ENCODE results near the gene ITPR3. TPM values are rescaled to one million over a fixed set of nuclear protein-coding genes. Genes with fewer than 3 reads are reported as not detected.

The ITPR3 gene
- total and polyA plus RNA-seq, 2 donors (not counting 3 experiments of a cell fraction or from before 2014, with no cell fraction given): 28.8 to 52.2 TPM

DNA sequence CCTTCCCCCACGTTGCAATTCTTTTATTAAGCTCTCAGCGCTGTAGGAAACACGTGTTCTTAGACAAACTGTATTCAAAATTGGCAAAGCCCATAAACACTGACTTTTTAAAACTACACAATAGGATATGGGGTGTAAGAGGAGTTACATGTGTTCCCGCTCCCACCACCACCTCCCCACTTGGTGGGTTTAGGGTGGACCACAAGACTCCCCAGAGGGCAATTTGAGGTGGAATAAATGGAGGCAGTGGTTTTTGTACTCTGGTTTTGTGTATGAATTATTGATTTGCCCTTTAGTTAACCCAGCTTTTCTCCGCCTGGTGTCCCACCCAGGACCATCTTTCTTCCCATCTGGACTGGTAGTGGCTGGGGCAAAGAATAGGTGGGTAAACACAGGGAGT lies 86.6 kb downstream of the ITPR3 start:
- Histone ChIP-seq H3K4me3 (replicated peaks in 1 of 3; ENCODE audit: insufficient read depth in 1 of 3, low read depth in 1 of 3, low read length in 3 of 3) (no peak overlapping the region), H3K9me1 (replicated peaks; ENCODE audit: control insufficient read depth, extremely low read depth, insufficient read depth, low read length) (no peaks in the 10 kb centered on the region), H4K20me1 (replicated peaks; ENCODE audit: control insufficient read depth, extremely low read depth, insufficient read depth, low read length) (no peaks in the 10 kb centered on the region), H3K27ac (ENCODE audit: insufficient read depth, low read depth, low read length) (no peak overlapping the region), H3K27me3 (ENCODE audit: control insufficient read depth in 2 of 2, insufficient read depth in 2 of 2, low read length in 2 of 2) (no peaks in the 10 kb centered on the region), H3K79me2 (ENCODE audit: control insufficient read depth, insufficient read depth, low read length) (peaks cover 24% of the 10 kb centered on the region), H3K9ac (replicated peaks; ENCODE audit: extremely low read depth, insufficient read depth, low read length) (no peak overlapping the region), H3K4me1 (ENCODE audit: control insufficient read depth, extremely low read depth, insufficient read depth, low read length) (peaks cover 17% of the 10 kb centered on the region), H2AFZ (ENCODE audit: low read depth, low read length) (no peak overlapping the region), H3K9me3 (replicated peaks; ENCODE audit: control insufficient read depth, insufficient read depth, low read length) (no peaks in the 10 kb centered on the region), H3K4me2 (ENCODE audit: insufficient read depth, low read length) (no peak overlapping the region), H3K36me3 (ENCODE audit: control insufficient read depth in 2 of 2, extremely low read depth in 1 of 2, insufficient read depth in 2 of 2, low read length in 2 of 2) (peaks cover 4% of the 10 kb centered on the region in 2 experiments)
- BruUV-seq (replicated peaks): no TSS peak
- dilution Hi-C loops (cut with MboI; ENCODE audit: extremely low pct_ligation_motif_present, low sequenced_read_pairs) (no loop called here), intact Hi-C loops (cut with micrococcal nuclease) (no loop called here)
- TF ChIP-seq JUN (IDR thresholded peaks at IDR 0.05; ENCODE audit: borderline replicate concordance, insufficient read depth, insufficient read length, low read depth) (no peak), GATA2 (IDR thresholded peaks at IDR 0.05; ENCODE audit: insufficient read depth, insufficient read length, low read depth, low read length) (no peak), MYC (IDR thresholded peaks at IDR 0.05; ENCODE audit: low read depth, low read length) (no peak), FOS (IDR thresholded peaks at IDR 0.05; ENCODE audit: borderline replicate concordance, insufficient read depth, low read length) (no peak), POLR2A (IDR thresholded peaks at IDR 0.05; ENCODE audit: low read depth, low read length) (no peak), EZH2 (IDR thresholded peaks at IDR 0.05; ENCODE audit: borderline replicate concordance, low read depth, low read length, severe bottlenecking) (no peak), POLR2AphosphoS5 (IDR thresholded peaks at IDR 0.05; ENCODE audit: insufficient read depth, low read depth, low read length) (no peak)
- TF ChIP-seq, protein P1, sequence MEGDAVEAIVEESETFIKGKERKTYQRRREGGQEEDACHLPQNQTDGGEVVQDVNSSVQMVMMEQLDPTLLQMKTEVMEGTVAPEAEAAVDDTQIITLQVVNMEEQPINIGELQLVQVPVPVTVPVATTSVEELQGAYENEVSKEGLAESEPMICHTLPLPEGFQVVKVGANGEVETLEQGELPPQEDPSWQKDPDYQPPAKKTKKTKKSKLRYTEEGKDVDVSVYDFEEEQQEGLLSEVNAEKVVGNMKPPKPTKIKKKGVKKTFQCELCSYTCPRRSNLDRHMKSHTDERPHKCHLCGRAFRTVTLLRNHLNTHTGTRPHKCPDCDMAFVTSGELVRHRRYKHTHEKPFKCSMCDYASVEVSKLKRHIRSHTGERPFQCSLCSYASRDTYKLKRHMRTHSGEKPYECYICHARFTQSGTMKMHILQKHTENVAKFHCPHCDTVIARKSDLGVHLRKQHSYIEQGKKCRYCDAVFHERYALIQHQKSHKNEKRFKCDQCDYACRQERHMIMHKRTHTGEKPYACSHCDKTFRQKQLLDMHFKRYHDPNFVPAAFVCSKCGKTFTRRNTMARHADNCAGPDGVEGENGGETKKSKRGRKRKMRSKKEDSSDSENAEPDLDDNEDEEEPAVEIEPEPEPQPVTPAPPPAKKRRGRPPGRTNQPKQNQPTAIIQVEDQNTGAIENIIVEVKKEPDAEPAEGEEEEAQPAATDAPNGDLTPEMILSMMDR (IDR thresholded peaks at IDR 0.05; ENCODE audit: extremely low read depth in 1 of 2, insufficient read depth in 1 of 2, low read depth in 1 of 2, low read length in 2 of 2): no peak
- TF ChIP-seq, protein P2, sequence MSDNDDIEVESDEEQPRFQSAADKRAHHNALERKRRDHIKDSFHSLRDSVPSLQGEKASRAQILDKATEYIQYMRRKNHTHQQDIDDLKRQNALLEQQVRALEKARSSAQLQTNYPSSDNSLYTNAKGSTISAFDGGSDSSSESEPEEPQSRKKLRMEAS (IDR thresholded peaks at IDR 0.05; ENCODE audit: insufficient read depth, insufficient read length): no peak
- no peak for FAIRE-seq
- no peak for DNase-seq (ENCODE audit: low read depth, low spot score)
- POLR2A ChIA-PET: no interaction called here
- CTCF ChIA-PET: interaction anchor here (0.5 to 1.9 kb wide), 3 partner anchors 35 to 346 kb away, joined by 3 to 5 read pairs (median 3); no protein-coding TSS in a partner anchor

Measured in endothelial cell of umbilical vein (primary cell).